Lung (tissue), 12 donors: ENCODE results near the gene MED12L. TPM values are rescaled to one million over a fixed set of nuclear protein-coding genes. Genes with fewer than 3 reads are reported as not detected.

ENCODE experiments used
- ATAC-seq: fragments of 200-7000 bp; cut with Tn5 transposase; one replicate; pipeline ENCODE4 v1.9.1; 2020; ENCODE audit warnings: moderate number of reproducible peaks; ENCODE audit not compliant: insufficient read depth, low FRiP score
- DNase-seq, 3 donors: peaks; one replicate each; pipeline ENCODE4 v3.0.0-alpha.2; 2013 to 2017
- H3K27ac ChIP-seq, 2 donors: one replicate each; pipeline ENCODE4 v1.5.1; 2013; ENCODE audit warnings: mild to moderate bottlenecking in 2 of 2, moderate library complexity in 2 of 2, control low read depth in 1 of 2, inconsistent platforms in 1 of 2, low read depth in 1 of 2, low read length in 1 of 2
- H3K27me3 ChIP-seq, 3 donors: one replicate each; pipeline ENCODE4 v1.5.1; 2013; ENCODE audit warnings: low read length in 2 of 3; ENCODE audit not compliant: control insufficient read depth in 3 of 3, insufficient read depth in 3 of 3
- H3K36me3 ChIP-seq, 4 donors: one replicate each; pipeline ENCODE4 v1.5.1; 2013; ENCODE audit warnings: low read length in 4 of 4, mild to moderate bottlenecking in 1 of 4, moderate library complexity in 1 of 4; ENCODE audit not compliant: control insufficient read depth in 4 of 4, insufficient read depth in 4 of 4
- H3K4me1 ChIP-seq, 5 donors: one replicate each; pipeline ENCODE4 v1.5.1; 2013; ENCODE audit warnings: low read length in 5 of 5, mild to moderate bottlenecking in 2 of 5, moderate library complexity in 1 of 5; ENCODE audit not compliant: control insufficient read depth in 5 of 5, insufficient read depth in 5 of 5
- H3K4me3 ChIP-seq: one replicate; pipeline ENCODE4 v1.5.1; 2013; ENCODE audit warnings: mild to moderate bottlenecking, control low read depth, moderate library complexity
- H3K9ac ChIP-seq, 2 donors: one replicate each; pipeline ENCODE4 v1.5.1; 2013; ENCODE audit warnings: low read length in 2 of 2, control low read depth in 1 of 2; ENCODE audit not compliant: insufficient read depth in 1 of 2
- H3K9me3 ChIP-seq, 4 donors: one replicate each; pipeline ENCODE4 v1.5.1; 2013; ENCODE audit warnings: low read length in 3 of 4, mild to moderate bottlenecking in 1 of 4, moderate library complexity in 1 of 4; ENCODE audit not compliant: control insufficient read depth in 4 of 4, insufficient read depth in 3 of 4
- WGBS, 2 donors: extraction: QIAGEN DNeasy Blood & Tissue Kit; methylation state at CpG; one replicate each; pipeline ENCODE4 v1.1.7; 2013; 5-methylcytosine and 5-hydroxymethylcytosine counted together
- polyA plus RNA-seq, 2 donors: library from polyadenylated mRNA; stranded (reverse); fragments of 200-250 nt; gene quantifications; one replicate each; pipeline ENCODE4 v1.2.1, GENCODE V29; 2013
- total RNA-seq, 2 donors: library from RNA; depleted of rRNA in 1 of 2; stranded (reverse); fragments of >200 nt in 1 of 2; gene quantifications; one replicate each; pipeline ENCODE4 v1.2.1, GENCODE V29; 2014 to 2021
- TF ChIP-seq, protein P1 (sequence below): IDR thresholded peaks from 2 replicates; pipeline ENCODE4 v1.5.1; 2012; ENCODE audit warnings: mild to moderate bottlenecking; ENCODE audit errors: control extremely low read depth, extremely low read depth
- donor health status: control.
- donor health status: control.
- donor health status: Bipolar disorder and iron deficiency.
- donor health status: healthy.
- donor health status: DM: yes; HTN: yes; CAD: no.

The MED12L gene
- total and polyA plus RNA-seq, 4 donors, result 0.02 to 0.82 (median 0.30) TPM

DNA sequence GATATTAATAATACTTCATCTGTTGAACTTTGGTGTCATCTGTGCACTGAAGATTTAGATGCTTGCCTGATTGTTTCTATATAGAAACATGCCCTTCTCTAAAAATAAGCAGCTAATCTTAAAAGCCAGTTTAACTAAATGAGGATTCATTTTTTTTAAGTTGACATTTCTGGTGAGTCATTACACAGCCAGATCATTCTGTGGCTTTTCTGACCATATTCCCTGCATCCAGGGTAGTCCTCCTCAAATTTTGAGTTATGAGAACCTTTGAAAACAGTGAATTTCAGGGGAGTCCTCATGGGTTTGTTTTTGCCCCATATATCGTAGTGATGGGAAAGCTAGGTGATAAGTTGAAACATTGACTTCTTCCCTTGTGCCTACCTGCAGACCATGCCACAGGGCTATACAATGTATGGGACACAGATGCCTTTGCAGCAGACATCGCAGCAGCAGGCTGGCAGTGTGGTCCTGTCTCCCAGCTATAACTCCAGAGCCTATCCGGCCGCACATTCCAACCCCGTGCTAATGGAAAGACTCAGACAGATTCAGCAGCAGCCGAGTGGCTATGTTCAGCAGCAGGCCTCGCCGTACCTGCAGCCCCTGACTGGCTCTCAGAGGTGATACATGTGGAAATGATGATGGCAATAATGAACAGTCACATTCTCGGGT lies 325.6 kb downstream of the MED12L start:
- peaks cover 0 to 3% (median 0%) of the 10 kb centered on the region in 5 donors for H3K4me1 ChIP-seq
- no peak overlapping the region for H3K27ac ChIP-seq
- TF ChIP-seq, protein P1, sequence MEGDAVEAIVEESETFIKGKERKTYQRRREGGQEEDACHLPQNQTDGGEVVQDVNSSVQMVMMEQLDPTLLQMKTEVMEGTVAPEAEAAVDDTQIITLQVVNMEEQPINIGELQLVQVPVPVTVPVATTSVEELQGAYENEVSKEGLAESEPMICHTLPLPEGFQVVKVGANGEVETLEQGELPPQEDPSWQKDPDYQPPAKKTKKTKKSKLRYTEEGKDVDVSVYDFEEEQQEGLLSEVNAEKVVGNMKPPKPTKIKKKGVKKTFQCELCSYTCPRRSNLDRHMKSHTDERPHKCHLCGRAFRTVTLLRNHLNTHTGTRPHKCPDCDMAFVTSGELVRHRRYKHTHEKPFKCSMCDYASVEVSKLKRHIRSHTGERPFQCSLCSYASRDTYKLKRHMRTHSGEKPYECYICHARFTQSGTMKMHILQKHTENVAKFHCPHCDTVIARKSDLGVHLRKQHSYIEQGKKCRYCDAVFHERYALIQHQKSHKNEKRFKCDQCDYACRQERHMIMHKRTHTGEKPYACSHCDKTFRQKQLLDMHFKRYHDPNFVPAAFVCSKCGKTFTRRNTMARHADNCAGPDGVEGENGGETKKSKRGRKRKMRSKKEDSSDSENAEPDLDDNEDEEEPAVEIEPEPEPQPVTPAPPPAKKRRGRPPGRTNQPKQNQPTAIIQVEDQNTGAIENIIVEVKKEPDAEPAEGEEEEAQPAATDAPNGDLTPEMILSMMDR, result no peak
- no peaks in the 10 kb centered on the region for H3K27me3 ChIP-seq
- no peak overlapping the region for H3K4me3 ChIP-seq
- DNase-seq (no peak), ATAC-seq (no peak)
- H3K9me3 ChIP-seq, result peaks cover 0 to 2% (median 0%) of the 10 kb centered on the region in 4 donors
- H3K9ac ChIP-seq, result no peak overlapping the region
- no peaks in the 10 kb centered on the region for H3K36me3 ChIP-seq
- WGBS, 2 donors, result 89 to 95% methylated on average over 9 of the region's 9 CpGs

DNA sequence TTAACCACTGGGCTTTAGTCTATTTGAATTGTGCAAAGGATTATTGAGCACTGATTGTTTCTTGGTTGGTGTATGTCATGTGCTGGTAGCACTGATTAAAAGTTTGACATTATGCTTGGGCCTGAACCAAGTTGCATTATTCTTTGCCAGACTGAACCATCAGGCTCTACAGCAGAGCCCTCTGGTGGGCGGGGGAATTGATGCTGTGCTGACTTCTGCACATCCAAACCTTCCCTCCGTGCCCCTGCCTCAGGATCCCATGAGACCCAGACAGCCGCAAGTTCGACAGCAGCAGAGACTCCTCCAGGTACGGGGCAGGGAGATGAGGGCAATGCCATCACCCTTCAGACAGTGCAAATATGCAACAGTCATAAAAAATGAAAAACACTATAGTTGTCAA lies 327.5 kb downstream of the MED12L start:
- H3K9me3 ChIP-seq, result peaks cover 0 to 2% (median 0%) of the 10 kb centered on the region in 4 donors
- ATAC-seq (no peak), DNase-seq (no peak)
- H3K36me3 ChIP-seq, result no peaks in the 10 kb centered on the region
- no peak overlapping the region for H3K9ac ChIP-seq
- WGBS, 2 donors, result 88 to 89% methylated on average over 5 of the region's 5 CpGs
- H3K4me3 ChIP-seq, result no peak overlapping the region
- TF ChIP-seq, protein P1, result no peak
- H3K27me3 ChIP-seq, result no peaks in the 10 kb centered on the region
- peaks cover 0 to 3% (median 0%) of the 10 kb centered on the region in 5 donors for H3K4me1 ChIP-seq
- H3K27ac ChIP-seq, result no peak overlapping the region

DNA sequence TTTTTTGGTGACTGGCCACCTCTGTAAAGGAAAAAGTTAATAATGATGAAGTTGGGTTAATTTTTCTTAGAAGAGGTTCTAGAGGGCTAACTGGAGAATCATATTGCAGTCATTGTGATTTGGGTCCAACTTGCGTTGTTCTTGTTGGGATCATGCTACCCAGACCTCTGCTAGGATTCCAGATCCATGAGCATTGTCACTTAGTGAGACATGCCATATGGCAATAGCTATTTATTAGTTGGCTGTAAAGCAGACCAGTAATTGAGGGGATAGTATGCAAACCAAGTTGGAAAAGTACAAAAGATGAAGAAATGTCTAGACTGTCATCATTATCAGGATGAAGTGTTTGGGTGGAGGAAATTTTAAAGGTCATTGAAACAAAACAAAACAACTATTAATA lies 329.8 kb downstream of the MED12L start:
- TF ChIP-seq, protein P1, result no peak
- Histone ChIP-seq H3K27ac (no peak overlapping the region), H3K36me3 (no peaks in the 10 kb centered on the region), H3K9ac (no peak overlapping the region), H3K27me3 (no peaks in the 10 kb centered on the region), H3K9me3 (peaks cover 0 to 2% (median 0%) of the 10 kb centered on the region in 4 donors), H3K4me3 (no peak overlapping the region), H3K4me1 (peaks cover 0 to 3% (median 0%) of the 10 kb centered on the region in 5 donors)
- ATAC-seq (no peak), DNase-seq (no peak)
- WGBS, 2 donors, result 47 to 56% methylated on average over 1 of the region's 1 CpG
